WTC11 (cell line): Measurements from ENCODE around the gene GHR.

ENCODE experiments used
- CTCF ChIP-seq: fragments of 200-600 bp; IDR thresholded peaks from 2 replicates; pipeline ENCODE4 v1.8.0; 2022; ENCODE audit warnings: antibody characterized with exemption
- FOXK1 ChIP-seq: sonication (generic); formaldehyde crosslinking; IDR thresholded peaks from 2 replicates; pipeline ENCODE4 v1.8.0; 2022; ENCODE audit warnings: mild to moderate bottlenecking, moderate library complexity, missing genetic modification reagents
- HMGA2 ChIP-seq: fragments of 250-450 bp; sonication (Bioruptor Pico); IDR thresholded peaks from 2 replicates; pipeline ENCODE4 v1.4.0; 2021; ENCODE audit warnings: mild to moderate bottlenecking, moderate library complexity
- MLX ChIP-seq: sonication (generic); formaldehyde crosslinking; IDR thresholded peaks from 2 replicates; pipeline ENCODE4 v1.8.1; 2023; ENCODE audit warnings: mild to moderate bottlenecking, missing genetic modification reagents, moderate library complexity
- ZNF232 ChIP-seq: sonication (generic); formaldehyde crosslinking; IDR thresholded peaks from 2 replicates; pipeline ENCODE4 v1.8.0; 2022; ENCODE audit warnings: mild to moderate bottlenecking, missing genetic modification reagents

- TF ChIP-seq CTCF (no peak), MLX (CRISPR knock-in tag) (no peak), FOXK1 (CRISPR knock-in tag) (no peak), HMGA2 (no peak), ZNF232 (CRISPR knock-in tag) (no peak)
Measured at GRCh38 chr5:42561656-42562055, 138.4 kb downstream of the GHR start.
